ENCODE measurements around the gene CDC42EP2.

Gene CDC42EP2

GRCh38 chr11:65314501-65315203 is at the start of gene CDC42EP2:
Gene CDC42EP2, plus strand, starts transcription at chr11:65314866. Its CDS starts 6,033 bp downstream, at chr11:65320899.
- peak; percentile 79 for DNase-seq (ENCODE audit: low spot score)

- DNase-seq (ENCODE audit: low spot score): peak; percentile 40
Measured at GRCh38 chr11:65266210-65266609, 48.5 kb upstream of the CDC42EP2 start.

GRCh38 chr11:65274735-65275682 is 39.7 kb upstream of the CDC42EP2 start:
- DNase-seq (ENCODE audit: low spot score): peak; percentile 46

- DNase-seq (ENCODE audit: low spot score): peak; percentile 36
Measured at GRCh38 chr11:65275906-65276305, 38.8 kb upstream of the CDC42EP2 start.

GRCh38 chr11:65277631-65278277 is 36.9 kb upstream of the CDC42EP2 start:
- DNase-seq (ENCODE audit: low spot score): no peak

- DNase-seq (ENCODE audit: low spot score): no peak
Measured at GRCh38 chr11:65278356-65278755, 36.3 kb upstream of the CDC42EP2 start.

GRCh38 chr11:65279279-65279678 is 35.4 kb upstream of the CDC42EP2 start:
- no peak for DNase-seq (ENCODE audit: low spot score)

- no peak for DNase-seq (ENCODE audit: low spot score)
Measured at GRCh38 chr11:65279741-65280440, 34.8 kb upstream of the CDC42EP2 start.

- DNase-seq (ENCODE audit: low spot score): no peak
Measured at GRCh38 chr11:65280646-65281045, 34.0 kb upstream of the CDC42EP2 start.

GRCh38 chr11:65286686-65287085 is 28.0 kb upstream of the CDC42EP2 start:
- no peak for DNase-seq (ENCODE audit: low spot score)

- DNase-seq (ENCODE audit: low spot score): no peak
Measured at GRCh38 chr11:65287601-65288000, 27.1 kb upstream of the CDC42EP2 start.

- no peak for DNase-seq (ENCODE audit: low spot score)
Measured at GRCh38 chr11:65288706-65289536, 25.7 kb upstream of the CDC42EP2 start.

- DNase-seq (ENCODE audit: low spot score): no peak
Measured at GRCh38 chr11:65290448-65291165, 24.1 kb upstream of the CDC42EP2 start.

- no peak for DNase-seq (ENCODE audit: low spot score)
Measured at GRCh38 chr11:65291613-65292012, 23.1 kb upstream of the CDC42EP2 start.

- DNase-seq (ENCODE audit: low spot score): no peak
Measured at GRCh38 chr11:65292890-65293289, 21.8 kb upstream of the CDC42EP2 start.

GRCh38 chr11:65293909-65294381 is 20.7 kb upstream of the CDC42EP2 start:
- no peak for DNase-seq (ENCODE audit: low spot score)

- no peak for DNase-seq (ENCODE audit: low spot score)
Measured at GRCh38 chr11:65295001-65295400, 19.7 kb upstream of the CDC42EP2 start.

GRCh38 chr11:65295571-65296341 is 18.9 kb upstream of the CDC42EP2 start:
- DNase-seq (ENCODE audit: low spot score): no peak

- DNase-seq (ENCODE audit: low spot score): no peak
Measured at GRCh38 chr11:65297026-65297672, 17.5 kb upstream of the CDC42EP2 start.
